ENCODE results near the gene HOXD3.

DNA sequence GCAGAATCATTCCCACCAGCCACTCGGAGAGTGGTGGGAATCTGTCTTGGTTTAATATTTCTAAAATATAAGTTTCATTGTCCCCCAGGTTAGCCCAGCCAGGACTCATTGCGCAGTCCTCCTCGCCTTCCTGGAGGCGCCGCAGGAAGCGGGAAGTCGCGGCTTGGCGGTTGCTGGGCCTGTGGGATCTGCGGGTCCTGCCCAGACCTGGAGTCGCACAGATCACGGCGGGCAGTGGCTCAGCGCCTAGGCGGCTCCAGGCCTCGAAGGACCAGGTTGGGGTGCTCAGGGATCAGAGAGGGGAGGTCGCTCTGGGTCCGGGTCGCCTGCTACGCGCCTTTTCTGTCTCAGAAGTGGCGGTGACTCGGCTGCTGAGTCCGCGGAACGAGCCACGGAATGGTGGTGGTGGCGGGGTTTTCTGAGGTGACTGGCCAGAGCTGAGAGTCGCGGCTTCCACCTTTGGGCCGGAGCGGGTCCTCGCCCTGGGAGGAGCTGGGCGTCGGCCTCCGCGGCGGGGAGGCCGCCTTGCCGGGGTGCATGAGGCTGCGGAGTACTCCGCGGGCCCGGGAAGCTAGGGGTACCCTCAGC, 2.6 kb downstream of the HOXD3 start:
- TF ChIP-seq EZH2 (IDR thresholded peaks at IDR 0.05) = no peak
- TF ChIP-seq POLR2AphosphoS5 (IDR thresholded peaks at IDR 0.05; ENCODE audit: borderline replicate concordance, low read depth, low read length) = no peak
